SH-SY5Y (cell line): ENCODE measurements around the gene TSEN2.

Source experiments
- GATA2 ChIP-seq: IDR thresholded peaks from 2 replicates; pipeline ENCODE4 v1.6.1; 2011; ENCODE audit warnings: mild to moderate bottlenecking, low read depth, low read length
- GATA3 ChIP-seq: IDR thresholded peaks from 2 replicates; pipeline ENCODE4 v1.6.1; 2011; ENCODE audit warnings: low read depth, mild to moderate bottlenecking, low read length, moderate library complexity

DNA sequence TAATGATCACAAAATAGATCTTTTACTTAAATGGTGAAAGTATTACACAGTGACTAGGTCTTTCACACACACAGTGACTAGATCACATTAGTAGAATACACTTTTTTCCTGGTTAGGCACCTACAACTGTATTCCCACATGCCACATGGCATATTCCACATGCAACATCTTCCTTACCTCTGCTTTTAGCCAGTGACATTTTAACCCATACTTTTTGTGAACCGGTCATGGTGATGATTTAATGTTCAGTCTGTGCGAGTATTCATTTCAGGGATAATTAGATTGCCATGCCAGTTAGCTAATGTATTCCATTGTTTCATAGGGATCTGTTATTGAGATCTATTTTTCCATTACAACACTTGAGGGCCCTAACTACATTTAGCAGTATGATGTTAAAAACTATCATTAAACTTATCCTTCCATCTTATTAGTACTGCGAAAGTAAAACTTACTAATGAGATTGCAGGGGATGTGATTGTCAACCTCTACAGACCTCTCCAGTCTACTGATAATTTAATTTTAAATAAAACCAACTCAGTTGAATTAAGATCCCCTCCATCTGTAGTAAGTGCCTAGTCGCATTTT lies 28.3 kb downstream of the TSEN2 start:
- no peak for TF ChIP-seq GATA2
- peak; percentile 50; the same call in 1 of the 2 replicates for TF ChIP-seq GATA3
